GM21786 (cell line): ENCODE data around the gene BTLA.
"Not testable (repeated sequence)": the region's sequence is repeated elsewhere in the genome, so short reads cannot be mapped to it uniquely, and the experiment has no call there.

Experiments used
- ATAC-seq: cut with Tn5 transposase; IDR thresholded peaks from one replicate; pipeline ENCODE4 v1.9.1; 2021; ENCODE audit not compliant: unreplicated experiment

The BTLA gene

GRCh38 chr3:112498914-112499711 is at the start of gene BTLA:
BTLA (minus strand) TSS chr3:112499472; CDS start chr3:112499358, 114 bp downstream.
- peak; percentile 58 for ATAC-seq

- ATAC-seq, result no peak
Measured at GRCh38 chr3:112546216-112546759, 47.0 kb upstream of the BTLA start.

DNA sequence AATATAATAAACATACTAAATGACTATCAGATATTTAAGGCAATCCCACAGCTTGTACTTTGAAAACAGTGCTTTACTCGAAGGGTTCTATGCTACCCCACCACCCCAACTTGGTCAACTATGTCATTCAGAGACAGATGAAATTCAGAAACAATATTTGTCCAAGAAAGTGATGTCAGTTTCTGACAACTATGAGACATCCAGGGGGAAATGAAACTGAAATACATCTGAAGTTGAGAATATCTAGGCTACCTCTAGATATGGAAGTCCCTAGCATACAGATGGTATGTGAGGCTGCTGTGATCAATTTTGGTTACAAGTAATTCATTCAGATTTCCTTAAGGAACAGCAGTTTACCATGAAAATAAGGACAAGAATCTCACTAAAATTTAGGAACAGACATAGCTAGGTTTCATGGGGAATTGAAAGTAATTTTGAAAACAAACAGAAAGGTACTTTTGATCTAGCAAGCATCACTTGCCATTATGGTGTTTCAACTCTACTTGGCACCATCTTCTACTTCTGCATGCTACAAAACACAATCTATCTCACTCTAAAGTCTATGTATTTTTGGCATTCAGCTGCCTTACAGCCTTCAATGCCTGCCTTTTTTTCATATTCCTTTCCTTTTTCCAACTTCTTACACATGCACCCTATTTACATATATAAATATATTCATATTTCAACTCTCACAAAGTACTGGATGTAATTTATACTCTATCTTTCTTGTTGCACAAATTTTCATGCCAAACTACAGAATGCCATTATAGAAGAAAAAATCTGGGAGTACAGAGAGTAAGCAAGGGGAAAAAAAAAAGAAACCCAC is 40.8 kb upstream of the BTLA start:
- peak; percentile 94 for ATAC-seq

GRCh38 chr3:112531358-112531781 is 32.1 kb upstream of the BTLA start:
- ATAC-seq, result no peak

- ATAC-seq, result no peak
Measured at GRCh38 chr3:112530573-112530972, 31.3 kb upstream of the BTLA start.

DNA sequence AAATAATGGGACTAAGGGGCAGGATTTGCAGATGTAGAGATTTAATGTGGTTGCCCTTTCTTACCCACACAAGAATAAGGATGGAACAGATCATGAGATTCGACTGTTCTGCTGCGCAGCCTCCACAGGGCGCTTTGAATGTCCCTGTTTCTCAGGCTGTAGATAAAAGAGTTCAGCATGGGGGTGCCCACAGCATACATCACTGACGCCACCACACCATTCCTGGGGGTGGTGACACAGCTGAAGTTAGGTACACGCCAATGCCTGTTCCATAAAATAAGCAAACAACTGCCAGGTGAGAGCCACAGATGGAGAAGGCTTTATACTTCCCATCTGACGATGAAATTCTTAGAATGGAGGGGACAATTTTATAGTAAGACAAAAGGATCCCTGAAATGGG is 24.9 kb upstream of the BTLA start:
- ATAC-seq, result not testable (repeated sequence)

DNA sequence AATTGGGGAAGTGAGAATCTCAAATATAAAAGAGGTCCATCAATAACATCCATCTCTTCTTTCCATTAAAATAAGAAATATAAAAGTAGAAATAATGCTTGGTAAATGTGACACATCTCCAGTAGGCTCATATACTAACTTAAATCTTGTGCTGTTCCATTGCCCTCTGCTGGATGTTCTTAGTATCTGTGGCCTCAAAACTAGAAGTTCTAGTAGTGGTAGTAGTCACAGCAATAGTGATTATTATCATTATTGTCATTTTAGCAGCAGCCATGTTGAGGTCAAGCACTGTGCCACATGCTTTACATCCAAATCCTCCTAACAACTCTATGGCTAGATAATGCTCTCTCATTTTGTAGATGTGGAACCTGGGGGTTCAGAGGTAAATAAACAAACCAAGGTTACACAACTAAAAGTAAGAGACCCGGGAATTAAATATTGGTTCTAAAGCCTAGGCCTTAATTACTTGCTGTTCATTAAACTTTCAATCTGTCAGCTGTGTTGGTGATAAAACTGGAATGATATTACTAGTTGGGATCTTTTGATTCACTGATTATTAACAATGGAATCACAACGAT is 20.2 kb upstream of the BTLA start:
- no peak for ATAC-seq

DNA sequence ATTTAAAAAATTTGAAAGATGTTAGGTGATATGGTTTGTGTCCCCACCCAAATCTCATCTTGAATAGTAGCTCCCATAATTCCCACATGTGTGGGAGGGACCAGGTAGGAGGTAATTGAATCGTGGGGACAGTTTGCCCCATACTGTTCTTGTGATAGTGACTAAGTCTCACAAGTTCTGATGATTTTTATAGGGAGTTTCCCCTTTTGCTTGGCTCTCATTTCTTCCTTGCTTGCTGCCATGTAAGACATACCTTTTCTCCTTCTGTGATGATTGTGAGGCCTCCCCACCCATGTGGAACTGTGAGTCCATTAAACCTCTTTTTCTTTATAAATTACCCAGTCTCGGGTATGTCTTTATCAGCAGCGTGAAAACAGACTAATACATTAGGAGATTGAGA is 19.7 kb upstream of the BTLA start:
- not testable (repeated sequence) for ATAC-seq

GRCh38 chr3:112514527-112515128 is 15.4 kb upstream of the BTLA start:
- ATAC-seq, result peak; percentile 98

- ATAC-seq, result no peak
Measured at GRCh38 chr3:112512320-112512719, 13.0 kb upstream of the BTLA start.

DNA sequence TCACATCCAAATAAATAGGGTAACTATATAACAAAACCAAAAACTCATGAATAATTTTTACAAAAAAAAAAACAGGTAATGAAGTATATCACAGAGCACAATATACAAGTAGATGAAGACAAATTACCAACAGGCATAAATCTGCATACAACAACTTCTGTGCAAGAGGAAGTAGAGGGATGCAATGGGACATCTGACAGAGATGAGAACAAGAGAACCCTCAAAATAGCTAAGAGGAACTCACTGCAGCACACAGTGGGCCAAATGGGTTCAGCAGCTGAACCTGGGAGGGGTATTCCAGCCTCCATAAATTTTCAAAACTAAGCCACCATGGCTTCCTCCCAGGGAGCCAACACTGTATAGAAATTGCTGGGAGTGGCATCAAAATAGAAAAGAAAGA is 9.6 kb upstream of the BTLA start:
- no peak for ATAC-seq

DNA sequence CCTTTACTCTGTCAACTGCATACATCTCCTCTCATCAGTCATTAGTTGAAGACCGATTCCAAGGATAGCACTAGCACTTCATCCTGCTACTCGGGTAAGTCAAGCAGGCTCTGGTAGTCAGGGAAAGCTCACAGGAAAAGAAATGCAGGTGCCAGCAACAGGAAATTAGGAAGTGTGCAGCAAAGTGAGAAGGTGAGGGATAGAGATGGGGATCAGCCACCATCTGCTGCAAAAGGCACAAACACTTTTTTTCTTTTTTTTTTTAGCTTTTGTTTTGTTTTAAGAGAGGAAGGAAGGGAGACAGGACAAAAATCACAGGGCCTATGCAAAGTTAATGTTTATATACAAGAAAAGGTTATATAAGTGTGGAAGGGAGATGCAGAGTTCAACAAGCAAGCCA is 9.0 kb upstream of the BTLA start:
- no peak for ATAC-seq

DNA sequence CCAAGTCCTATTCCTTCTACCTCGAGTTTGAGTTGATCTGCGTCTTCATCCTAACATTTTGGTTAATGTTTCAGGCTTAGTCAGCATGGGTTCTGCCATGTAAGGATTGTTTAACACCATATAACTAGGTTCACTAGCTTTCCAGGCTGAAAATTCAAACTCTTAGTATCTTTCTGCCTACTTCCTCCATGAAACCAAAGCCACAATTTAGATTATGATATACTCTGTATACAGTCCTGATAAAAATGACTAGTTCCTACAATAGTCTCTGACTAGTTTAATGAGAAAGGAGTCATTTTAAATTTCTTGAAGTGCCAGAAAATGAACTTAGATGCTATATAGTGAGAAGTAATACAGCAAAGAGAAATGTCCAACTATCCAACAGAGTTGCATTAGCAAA is 6.6 kb upstream of the BTLA start:
- no peak for ATAC-seq

- ATAC-seq, result no peak
Measured at GRCh38 chr3:112504123-112504522, 4.9 kb upstream of the BTLA start.

- ATAC-seq, result no peak
Measured at GRCh38 chr3:112503304-112503972, 4.2 kb upstream of the BTLA start.

DNA sequence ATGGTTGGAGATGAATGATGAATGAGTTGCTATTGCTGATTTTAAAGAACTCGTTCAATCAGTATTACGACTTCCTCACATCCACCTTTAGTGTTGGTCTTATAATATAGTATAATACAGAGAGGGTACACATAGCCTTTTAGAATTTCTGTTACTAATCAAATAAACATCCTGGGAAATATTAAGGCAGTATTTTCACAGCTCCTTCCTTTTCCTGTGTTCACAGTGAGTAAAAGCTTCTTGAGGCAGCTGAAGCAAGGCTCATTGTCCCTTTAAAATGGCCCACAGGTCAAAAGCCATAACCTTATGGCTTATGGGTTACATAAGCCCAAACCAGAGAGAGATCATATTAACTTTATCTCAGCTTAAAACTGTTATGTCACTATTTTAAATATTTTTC is 1.3 kb upstream of the BTLA start:
- no peak for ATAC-seq

DNA sequence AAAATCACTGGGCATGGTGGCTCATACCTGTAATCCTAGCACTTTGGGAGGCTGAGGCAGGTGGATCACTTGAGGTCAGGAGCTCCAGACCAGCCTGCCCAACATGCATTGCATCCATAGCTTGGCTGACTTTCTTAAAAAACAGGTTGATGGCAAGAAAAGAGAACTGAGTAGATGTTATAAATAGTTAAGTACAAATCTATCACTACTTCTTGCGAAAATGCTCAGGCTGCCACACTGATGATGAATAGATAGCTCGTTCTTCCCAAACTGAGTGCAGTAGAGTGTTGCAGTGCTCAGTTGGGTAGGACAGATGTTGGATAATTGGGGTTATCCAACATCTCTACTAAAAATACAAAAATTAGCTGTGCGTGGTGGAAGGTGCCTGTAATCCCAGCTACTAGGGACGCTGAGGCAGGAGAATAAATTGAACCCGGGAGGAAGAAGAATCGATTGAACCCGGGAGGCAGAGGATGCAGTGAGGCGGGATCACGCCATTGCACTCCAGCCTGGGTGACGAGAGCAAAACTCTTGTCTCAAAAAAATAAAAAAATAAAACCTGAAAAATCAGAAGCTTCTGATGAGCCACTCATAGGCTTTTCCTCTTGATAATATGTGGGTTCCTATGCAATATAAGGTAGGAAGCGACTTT is 1.2 kb downstream of the BTLA start:
- no peak for ATAC-seq

DNA sequence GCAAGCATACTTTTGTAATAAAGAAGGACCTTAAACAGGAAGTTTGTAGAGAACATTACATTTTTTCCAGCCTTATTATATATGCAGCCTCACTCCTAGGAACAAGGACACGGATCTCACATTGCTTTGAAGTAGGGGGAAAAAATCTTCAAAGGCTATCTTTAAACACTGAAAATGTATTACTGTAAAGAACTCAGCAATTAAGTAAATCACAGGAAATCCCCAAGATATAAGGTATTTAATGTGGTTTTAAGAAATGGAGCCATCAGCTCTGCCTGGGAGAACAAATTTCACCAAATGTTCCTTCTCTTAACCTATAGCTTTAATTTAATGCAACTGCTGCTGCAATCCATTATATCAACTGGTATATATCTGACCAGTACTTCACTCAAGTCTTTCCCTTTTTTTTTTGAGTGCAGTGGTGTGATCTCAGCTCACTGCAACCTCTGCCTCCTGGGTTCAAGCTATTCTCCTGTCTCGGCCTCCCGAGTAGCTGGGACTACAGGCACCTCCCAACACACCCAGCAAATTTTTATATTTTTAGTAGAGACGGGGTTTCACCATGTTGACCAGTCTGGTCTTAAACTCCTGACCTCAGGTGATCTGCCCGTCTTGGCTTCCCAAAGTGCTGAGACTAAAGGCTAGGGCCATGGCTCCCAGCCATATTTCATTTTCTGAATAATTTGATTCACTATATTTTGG is 2.8 kb downstream of the BTLA start:
- ATAC-seq, result no peak

DNA sequence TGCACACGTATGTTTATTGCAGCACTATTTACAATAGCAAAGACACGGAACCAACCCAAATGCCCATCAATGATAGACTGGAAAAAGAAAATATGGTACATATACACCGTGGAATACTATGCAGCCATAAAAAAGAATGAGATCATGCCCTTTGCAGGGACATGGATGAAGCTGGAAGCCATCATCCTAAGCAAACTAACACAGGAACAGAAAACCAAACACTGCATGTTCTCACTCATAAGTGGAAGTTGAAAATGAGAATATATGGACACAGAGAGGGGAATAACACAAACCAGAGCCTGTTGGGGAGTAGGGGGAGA is 4.9 kb downstream of the BTLA start:
- not testable (repeated sequence) for ATAC-seq

GRCh38 chr3:112492124-112492523 is 7.1 kb downstream of the BTLA start:
- ATAC-seq, result peak; percentile 28
